ENCODE measurements around the gene ARHGAP23.

Gene ARHGAP23, protein sequence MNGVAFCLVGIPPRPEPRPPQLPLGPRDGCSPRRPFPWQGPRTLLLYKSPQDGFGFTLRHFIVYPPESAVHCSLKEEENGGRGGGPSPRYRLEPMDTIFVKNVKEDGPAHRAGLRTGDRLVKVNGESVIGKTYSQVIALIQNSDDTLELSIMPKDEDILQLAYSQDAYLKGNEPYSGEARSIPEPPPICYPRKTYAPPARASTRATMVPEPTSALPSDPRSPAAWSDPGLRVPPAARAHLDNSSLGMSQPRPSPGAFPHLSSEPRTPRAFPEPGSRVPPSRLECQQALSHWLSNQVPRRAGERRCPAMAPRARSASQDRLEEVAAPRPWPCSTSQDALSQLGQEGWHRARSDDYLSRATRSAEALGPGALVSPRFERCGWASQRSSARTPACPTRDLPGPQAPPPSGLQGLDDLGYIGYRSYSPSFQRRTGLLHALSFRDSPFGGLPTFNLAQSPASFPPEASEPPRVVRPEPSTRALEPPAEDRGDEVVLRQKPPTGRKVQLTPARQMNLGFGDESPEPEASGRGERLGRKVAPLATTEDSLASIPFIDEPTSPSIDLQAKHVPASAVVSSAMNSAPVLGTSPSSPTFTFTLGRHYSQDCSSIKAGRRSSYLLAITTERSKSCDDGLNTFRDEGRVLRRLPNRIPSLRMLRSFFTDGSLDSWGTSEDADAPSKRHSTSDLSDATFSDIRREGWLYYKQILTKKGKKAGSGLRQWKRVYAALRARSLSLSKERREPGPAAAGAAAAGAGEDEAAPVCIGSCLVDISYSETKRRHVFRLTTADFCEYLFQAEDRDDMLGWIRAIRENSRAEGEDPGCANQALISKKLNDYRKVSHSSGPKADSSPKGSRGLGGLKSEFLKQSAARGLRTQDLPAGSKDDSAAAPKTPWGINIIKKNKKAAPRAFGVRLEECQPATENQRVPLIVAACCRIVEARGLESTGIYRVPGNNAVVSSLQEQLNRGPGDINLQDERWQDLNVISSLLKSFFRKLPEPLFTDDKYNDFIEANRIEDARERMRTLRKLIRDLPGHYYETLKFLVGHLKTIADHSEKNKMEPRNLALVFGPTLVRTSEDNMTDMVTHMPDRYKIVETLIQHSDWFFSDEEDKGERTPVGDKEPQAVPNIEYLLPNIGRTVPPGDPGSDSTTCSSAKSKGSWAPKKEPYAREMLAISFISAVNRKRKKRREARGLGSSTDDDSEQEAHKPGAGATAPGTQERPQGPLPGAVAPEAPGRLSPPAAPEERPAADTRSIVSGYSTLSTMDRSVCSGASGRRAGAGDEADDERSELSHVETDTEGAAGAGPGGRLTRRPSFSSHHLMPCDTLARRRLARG (N-terminal part only)

DNA sequence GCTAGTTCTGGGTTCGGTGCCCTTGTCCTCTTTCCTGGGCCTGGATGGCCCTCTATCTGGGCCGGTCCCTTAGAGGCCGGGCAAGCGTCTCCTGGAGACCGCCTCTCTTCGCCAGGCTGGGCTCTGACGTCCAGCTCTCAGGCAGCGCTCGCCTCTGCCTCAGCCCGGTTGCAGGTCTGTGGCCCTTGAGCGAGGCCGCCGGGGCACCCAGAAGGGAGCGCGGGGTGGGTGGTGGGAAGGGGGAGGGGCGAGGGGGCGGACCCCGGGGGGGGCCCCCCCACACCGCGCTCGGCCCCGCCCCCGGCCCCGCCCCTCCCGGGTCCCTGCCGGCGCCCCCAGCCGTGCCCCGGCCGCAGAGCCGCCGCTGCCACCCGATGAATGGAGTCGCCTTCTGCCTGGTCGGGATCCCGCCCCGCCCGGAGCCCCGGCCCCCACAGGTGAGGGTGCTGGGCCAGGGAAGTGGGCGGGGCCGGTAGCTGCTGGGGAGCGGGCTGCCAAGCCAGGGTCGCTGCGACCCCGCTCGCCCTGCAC, at the start of gene ARHGAP23:
ARHGAP23 (plus strand) TSS at position 353 of the 531 bp plus-strand sequence; CDS start at position 375, 22 bp downstream.
- peak in 2 of 3 experiments; percentile 14 to 28 for DNase-seq (ENCODE audit: low read depth in 3 of 3)

DNA sequence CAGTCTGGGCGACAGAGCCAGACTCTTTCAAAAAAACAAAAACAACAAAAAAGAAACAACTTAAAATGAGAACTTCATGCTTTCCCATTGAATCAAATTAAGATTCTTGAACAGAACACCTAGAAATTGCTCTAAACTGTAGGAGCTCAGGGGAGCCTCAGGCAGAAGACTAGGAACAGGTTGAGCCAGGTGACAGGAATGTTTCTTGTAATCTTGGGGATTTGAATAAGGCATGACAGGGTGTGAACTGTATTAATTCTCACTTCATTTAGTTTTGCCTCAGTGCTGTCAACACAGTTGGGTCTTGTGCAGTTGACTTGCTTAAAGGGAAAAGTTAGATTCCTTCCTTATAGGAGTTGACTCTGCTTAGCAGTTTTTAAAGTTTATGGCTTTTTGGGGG, 48.8 kb upstream of the ARHGAP23 start:
- DNase-seq (ENCODE audit: low read depth in 3 of 3): no peak

DNA sequence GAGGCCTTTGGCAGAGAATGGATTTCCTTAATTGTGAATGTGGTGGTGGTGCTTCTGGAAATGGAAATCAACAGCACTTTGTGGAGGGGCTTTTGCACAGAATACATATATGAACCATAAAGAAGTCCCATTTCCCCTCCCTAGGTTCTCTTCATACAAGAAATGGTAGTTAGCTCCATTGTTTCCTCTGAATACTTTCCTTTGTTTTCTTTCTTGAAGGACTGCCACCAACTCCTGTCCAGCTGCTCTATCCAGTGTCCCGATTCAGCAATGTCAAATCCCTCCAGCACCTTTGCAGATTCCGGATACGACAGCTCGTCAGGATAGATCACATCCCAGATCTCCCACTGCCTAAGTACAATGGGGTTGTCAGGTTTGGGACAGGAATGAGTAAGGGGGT, 33.2 kb upstream of the ARHGAP23 start:
- no peak for DNase-seq (ENCODE audit: low read depth in 3 of 3)

DNA sequence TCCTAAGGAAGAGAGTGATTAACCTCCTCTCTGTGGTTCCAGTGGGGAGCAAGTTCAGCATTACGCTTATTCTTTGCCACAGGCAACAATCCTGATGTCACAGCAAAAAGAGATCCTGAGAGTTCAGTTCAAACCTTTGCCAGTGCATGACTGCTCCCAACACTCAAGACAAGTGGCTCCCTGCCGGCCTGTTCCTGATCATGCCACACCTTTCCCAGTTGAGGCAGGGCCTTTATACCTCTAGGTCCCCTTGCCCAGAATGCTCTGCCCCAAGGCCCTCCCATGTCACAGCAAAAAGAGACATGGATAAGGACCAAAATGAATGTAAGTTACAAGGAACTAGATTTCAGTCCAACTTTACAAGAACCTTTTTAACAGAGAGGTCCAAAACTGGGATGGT, 31.0 kb upstream of the ARHGAP23 start:
- no peak for DNase-seq (ENCODE audit: low read depth in 3 of 3)

DNA sequence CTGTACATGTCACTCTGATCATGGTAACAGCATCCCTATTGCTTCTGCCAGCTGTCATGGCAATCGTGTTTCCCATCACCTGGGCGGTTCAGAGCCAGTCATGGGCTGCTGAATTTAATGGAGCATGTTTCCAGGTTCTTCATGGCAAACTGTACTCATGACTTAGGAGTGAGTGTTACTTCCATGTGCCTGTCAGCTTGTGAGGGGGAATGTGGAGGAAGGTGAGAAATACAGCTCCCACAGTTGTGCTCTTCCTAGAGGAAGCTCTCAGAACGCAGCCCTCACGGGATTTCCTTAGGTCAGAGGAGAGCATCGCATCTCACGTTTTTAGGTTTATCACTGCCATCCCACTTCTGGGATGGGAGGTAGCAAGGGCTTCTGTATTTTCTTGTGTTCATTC, 28.0 kb upstream of the ARHGAP23 start:
- no peak for DNase-seq (ENCODE audit: low read depth in 3 of 3)

DNA sequence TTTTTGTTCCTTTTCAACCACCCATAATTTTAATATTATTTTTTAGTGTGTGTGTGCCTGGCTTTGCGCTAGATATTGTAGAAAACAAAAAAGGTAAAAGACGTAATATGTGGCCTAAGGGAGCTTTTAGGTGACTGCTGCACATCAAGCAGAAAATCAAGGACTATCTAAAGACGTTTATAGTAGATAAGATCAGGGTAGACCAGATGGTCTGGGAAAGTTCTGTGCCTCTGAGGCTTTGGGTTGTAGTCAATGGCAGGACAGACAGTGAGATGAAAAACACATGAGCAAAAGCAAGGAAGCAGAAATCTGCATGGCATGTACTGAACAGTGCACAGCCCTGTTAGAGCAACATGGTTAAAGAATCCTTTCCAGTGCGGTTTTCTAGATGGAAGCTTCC, 26.8 kb upstream of the ARHGAP23 start:
- DNase-seq (ENCODE audit: low read depth in 3 of 3): no peak

DNA sequence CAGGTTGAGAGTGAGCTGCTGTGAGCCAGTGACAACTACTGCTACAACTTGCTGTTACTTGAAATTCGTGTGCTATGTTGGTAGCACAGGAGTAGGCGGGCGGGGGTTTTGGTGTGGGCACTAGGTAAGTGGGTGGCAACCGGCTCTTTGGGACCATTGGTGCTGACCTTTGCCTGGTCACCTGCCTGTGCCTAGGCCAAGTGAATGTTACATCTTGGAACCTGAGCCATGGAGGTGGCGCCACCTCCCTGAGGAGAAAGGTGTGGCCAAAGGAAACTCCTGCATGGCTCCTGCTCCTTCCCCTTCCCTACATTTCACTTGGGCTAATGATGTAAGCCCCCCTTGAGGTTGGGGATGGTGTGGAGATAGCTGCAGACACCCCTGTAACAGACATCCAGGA, 25.4 kb upstream of the ARHGAP23 start:
- no peak for DNase-seq (ENCODE audit: low read depth in 3 of 3)

DNA sequence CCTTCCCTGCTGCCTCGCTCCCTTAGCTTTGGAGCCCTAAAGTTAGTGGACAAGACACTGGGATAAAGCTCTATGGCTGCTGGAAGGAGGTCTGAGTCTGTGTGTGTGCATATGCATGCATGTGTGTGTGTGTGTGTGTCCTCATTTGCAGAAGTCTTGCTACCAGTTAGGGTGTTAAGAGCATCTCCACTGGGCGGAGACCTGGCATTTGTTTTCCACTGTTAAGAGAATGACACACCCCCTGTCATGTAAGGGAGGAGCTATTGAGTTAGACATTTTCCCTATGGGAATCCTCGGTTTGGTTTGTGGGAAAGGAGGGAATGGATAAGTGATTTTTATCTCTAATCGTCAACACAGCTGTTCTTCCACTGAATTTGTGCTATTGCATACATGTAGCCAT, 24.8 kb upstream of the ARHGAP23 start:
- no peak for DNase-seq (ENCODE audit: low read depth in 3 of 3)

DNA sequence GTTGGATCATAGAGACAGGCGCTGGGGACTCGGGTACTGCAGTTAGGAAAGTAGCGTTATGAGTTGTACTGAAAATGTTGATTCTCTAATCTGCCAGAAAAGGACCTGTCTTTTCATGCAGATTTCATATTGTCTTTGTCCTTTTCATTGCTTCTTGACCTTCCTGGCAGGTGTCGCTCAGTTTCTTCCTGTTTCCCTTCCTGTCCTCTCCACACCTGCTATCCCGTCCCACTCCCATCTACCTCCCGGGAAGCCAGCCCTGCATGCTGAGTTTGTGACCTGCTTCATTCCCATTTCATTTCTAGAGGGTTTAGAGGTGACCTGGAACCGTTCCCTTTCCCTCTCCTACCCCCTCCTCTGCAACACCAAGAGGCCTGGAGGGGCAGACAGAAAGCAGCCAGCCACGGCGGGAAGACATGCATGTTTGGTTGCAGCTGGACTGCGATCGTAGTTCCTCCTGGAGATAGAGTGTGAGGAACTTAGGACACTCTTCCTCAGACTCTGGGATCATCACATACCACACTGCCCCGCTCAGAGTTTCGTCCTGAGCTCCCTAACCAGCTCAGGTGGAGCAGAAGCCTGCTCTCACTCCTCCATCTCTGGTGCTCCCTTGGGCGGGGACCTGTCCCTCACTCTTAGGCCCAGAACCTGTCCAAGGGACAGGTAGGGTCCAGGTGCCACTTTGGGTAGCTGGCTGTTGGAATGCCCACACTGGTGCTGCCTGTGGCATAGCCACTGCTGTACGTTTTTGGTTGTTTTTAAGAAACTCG, 23.9 kb upstream of the ARHGAP23 start:
- DNase-seq (ENCODE audit: low read depth in 3 of 3): no peak

DNA sequence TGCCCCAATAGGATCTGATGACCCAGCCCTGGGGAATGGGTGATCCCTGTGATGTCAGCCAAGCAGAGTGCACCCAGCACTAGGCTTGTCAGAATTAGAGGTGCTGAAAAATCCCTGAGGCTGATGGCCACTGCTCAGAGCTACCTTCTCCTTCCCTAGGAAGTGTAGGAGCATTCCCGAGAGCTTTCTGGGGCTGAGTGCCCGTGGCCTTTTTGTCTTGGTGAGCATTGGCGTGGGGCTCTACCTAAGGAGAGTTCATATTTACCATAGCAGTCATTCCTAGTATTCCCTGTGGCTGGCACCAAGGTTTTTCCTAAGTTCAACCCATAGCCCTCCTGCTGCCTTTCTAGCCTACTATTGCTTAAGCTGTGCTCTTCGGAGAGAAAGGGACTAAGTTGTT, 22.6 kb upstream of the ARHGAP23 start:
- DNase-seq (ENCODE audit: low read depth in 3 of 3): no peak

DNA sequence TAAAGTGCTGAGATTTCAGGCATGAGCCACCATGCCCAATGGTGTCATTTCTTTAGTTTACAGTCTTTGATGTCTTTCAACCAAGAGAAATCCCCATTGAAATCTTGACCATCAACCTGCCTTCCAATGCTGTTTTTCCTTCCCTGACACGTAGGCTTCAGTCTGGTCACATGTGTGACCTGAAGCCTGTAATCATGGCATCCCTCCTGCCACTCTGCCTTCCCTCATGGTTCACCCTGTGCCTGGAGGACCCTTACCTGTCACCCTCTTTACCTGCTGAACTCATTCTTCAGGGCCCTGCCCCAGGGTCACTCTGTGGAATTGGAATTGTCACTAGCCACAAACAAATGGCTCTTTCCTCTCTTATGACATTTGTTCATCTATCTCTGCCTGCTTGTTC, 18.1 kb upstream of the ARHGAP23 start:
- DNase-seq (ENCODE audit: low read depth in 3 of 3): no peak

DNA sequence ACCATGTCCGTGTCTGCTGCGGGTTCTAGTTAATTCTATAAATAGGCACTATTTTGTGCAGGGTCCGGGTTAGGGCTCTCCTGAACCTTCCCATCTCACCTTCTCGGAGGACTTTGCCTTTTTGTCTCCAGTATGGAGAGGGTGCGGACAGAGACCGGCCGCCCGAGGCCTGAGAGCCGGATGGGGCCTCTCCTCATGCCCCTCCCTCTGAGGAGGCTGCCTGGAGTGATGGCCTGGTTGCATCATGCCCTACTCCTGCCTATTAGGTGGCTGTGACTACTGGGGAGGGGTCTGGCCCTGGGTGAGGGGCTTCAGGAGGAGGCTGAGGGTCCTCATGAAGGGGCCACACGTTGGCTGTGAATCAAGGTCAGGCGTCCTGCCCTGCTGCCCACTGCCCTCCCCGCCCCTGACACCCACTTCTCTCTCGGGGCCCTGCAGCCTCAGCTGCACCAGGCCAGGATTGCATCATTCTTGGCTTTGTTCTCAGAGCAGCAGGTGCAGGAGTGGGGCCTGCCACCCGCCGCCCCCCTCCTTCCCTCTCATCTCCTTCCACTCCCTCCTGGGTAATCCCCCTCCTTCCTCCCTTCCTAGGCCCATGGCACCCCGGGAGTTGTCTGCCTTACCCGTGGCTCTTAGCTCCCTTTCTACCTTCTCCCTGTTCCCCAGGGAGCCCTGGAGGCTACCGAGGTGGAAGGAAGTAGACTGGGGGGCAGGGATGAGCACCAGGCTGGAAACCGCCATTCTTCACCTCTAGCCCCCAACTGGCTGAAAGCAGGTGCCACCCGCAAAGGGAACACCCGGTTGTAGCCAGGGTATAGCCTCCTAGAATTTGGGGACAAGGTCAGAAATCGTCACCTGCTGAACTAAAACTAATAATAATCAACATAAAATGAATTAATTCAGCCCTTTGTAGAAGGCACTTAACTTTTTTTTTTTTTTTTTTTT, 12.7 kb upstream of the ARHGAP23 start:
- DNase-seq (ENCODE audit: low read depth in 3 of 3): peak in 1 of 3 experiments; percentile 4

DNA sequence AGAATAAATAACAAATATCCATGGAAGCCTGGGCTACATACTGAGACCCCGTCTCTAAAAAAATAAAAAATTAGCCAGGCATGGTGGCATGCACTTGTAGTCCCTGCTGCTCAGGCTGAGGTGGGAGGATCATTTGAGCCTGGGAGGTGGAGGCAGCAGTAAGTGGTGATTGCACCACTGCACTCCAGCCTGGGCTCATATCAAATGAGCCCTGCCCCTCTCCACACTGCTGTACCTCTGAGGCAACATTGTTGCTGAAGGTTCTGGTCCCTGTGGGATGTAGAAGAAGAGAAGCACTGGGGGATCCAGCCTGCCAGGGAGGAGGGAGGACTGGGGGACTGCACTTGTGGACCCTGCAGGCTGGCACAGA, 11.4 kb upstream of the ARHGAP23 start:
- DNase-seq (ENCODE audit: low read depth in 3 of 3): no peak

DNA sequence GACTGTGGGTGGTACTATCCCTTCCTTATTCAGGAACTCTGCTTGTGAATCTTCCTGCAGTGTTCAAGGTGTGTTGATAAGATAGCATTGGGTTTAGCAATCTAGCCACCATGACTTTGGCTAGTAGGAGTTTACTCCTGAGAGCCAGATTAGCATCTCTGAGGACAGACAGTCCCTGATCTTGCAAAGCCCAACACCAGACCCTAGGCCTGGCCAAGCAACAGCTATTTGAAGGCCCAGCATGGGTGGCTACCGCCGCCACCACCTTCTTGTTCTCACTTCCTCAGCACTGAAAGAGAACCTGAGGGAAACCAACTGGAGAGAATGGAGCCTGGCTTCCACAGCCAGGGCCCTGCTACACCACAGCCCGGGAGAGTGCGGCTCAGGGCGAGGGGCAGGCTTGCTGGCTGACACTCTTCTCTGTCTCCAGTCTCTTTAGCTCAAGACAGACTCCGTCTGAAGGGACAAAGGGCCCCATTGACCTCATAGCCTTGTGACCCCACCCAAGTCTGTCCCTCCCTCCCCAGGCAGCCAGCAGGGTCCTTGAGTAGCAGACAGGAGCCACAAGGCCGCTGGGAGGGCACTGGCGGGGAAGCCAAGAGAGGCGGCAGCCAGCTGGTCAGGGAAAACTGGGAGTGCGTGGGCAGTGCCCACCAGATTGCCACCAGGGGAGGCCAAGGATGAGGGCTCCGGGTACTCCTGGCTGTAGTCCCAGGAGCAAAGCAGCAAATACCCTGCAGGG, 10.9 kb upstream of the ARHGAP23 start:
- no peak for DNase-seq (ENCODE audit: low read depth in 3 of 3)

DNA sequence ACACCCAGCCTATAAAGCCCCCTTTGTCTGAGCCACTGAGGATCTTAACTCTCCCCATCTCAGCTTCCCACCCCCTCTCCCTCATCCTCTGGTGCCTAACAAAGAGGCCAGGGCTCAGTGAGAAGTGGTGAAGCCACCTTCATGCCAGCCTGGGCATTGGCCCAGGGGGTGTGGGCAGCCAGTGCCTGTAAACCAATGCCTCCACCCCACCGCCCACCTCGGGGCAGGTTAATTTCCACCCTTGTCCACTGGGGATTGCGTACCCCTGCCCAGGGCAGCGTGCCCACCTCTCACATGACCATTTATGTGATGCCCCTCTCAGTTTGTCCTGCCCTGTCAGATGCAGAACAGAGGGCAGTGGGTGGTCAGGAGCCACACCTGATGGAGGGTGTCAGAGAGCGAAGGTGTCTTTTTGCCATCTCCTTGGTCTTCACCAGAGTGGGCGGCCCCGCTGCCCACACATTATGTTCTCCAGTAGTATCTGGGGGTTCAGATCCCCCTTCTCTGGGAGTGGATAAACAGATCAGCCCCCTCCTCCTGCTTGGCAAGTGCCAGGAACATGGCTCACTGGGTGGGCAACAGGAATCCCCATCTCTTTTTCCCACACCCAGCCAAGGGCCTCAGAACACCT, 10.1 kb upstream of the ARHGAP23 start:
- DNase-seq (ENCODE audit: low read depth in 3 of 3): no peak

DNA sequence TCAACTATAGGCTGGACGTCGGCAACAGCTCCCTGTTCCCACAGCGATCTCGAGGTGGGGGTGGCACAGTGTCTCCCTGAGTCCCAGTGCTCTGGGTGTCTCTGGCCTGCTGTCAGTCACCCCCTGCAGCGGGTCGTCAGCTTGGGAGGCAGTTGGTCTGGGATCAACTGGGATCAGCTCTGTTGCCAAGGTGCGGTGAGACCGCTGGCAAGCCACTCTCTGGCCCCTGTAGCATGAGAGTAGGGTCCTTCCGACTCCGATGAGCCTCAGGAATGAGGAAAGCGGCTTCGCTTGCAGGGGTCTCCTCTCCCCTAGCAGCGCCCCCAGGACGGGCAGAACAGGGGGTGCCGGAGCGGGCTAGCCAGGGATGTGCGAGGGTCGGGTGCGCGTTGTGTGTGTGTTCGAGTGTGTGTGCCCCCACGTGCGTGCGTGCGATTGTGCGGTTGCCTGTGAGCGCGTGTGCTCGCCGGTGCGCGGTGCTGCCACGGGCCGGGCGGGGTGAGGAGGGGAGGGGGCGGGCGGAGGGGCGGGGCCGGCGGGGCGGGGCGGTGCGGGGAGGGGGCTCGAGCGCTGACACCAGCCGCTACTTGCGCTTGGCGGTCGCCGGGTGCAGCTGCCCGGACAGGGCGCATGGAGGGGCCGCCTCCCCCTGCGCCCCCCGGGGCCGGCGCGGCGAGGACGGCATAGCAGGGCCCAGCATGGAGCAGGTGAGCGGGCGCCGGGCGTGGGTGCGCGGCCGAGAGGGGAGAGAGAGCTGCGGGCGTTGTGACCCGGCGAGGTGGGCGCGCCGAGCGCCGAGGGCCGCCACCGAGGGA, 9.4 kb upstream of the ARHGAP23 start:
- DNase-seq (ENCODE audit: low read depth in 3 of 3): no peak

DNA sequence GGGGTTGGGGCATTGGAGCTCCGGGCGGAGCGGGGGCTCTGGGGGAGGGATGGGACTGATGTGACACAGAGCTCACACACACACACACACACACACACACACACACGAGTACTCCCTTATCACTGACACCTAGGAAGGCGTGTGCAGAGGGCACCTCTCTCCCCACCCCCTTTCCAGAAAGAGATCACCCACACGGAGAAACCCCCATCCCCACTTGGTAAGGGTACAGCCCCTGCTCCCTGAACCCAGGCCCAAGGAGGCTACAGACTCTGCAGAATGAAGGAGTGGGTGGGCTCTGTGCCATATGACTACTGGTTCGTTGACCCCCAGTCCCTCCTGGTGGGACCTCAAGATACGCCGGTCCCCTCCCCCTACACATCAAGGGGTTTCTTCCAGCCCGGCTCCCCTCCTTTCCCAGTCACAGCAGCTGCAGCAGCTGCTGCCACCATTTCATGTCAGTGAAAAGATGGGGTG, 8.7 kb upstream of the ARHGAP23 start:
- no peak for DNase-seq (ENCODE audit: low read depth in 3 of 3)

DNA sequence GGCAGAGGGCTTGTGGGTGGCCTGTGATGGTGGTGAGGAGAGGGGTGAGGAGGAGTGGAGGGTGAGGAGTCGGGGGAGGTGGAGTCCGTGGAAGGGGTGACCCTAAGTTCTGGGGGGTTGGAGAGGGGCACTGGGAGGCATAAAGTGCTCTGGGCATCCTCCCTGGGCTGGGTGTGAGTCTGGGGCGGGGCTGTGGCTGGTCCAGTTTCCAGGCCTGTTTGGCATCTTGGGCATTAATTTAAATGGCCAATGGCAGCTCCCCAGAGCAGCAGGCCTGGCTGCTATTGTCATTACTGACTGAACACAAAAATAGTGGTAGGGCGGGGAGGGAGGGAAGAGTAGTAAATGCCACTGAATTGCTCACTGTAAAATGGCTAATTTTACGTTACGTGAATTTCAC, 7.7 kb upstream of the ARHGAP23 start:
- DNase-seq (ENCODE audit: low read depth in 3 of 3): no peak
